Mesenchymal stem cell (in vitro differentiated cells and primary cell): ENCODE results near the gene RERE.
A peak's percentile ranks its signal among the peaks of the same experiment; 100 is the strongest.

Source experiments
- DNase-seq: peaks from one replicate; pipeline ENCODE4 v3.0.0-alpha.2; 2013
- H2AFZ ChIP-seq: one replicate; pipeline ENCODE4 v1.6.1; 2013; ENCODE audit warnings: low read depth, mild to moderate bottlenecking, control low read depth, inconsistent platforms, low read length, moderate library complexity
- H2AK5ac ChIP-seq: 2 replicates; pipeline ENCODE4 v1.6.1; 2013; ENCODE audit warnings: low read length, moderate library complexity, mild to moderate bottlenecking, inconsistent platforms; ENCODE audit not compliant: severe bottlenecking
- H2BK120ac ChIP-seq: one replicate; pipeline ENCODE4 v1.6.1; 2013; ENCODE audit warnings: low read depth, mild to moderate bottlenecking, inconsistent platforms, low read length, moderate library complexity
- H2BK12ac ChIP-seq, 2 experiments: one replicate each; pipeline ENCODE4 v1.6.1; 2013; ENCODE audit warnings: inconsistent platforms in 2 of 2, low read length in 2 of 2, mild to moderate bottlenecking in 2 of 2, moderate library complexity in 2 of 2, control low read depth in 1 of 2
- H2BK15ac ChIP-seq: one replicate; pipeline ENCODE4 v1.6.1; 2013; ENCODE audit warnings: mild to moderate bottlenecking, low read depth, inconsistent platforms; ENCODE audit not compliant: poor library complexity, severe bottlenecking
- H2BK5ac ChIP-seq: 2 replicates; pipeline ENCODE4 v1.6.1; 2013; ENCODE audit warnings: low read depth, mild to moderate bottlenecking, low read length, control low read depth, inconsistent platforms; ENCODE audit not compliant: poor library complexity, severe bottlenecking
- H3K14ac ChIP-seq, 2 experiments: one replicate each; pipeline ENCODE4 v1.6.1; 2013; ENCODE audit warnings: inconsistent platforms in 2 of 2, low read length in 2 of 2, control low read depth in 1 of 2, mild to moderate bottlenecking in 1 of 2, moderate library complexity in 1 of 2
- H3K18ac ChIP-seq, 2 experiments: one replicate each; pipeline ENCODE4 v1.6.1; 2013; ENCODE audit warnings: inconsistent platforms in 2 of 2, low read length in 2 of 2, control low read depth in 1 of 2, low read depth in 1 of 2, mild to moderate bottlenecking in 1 of 2
- H3K23ac ChIP-seq, 2 experiments: one replicate each; pipeline ENCODE4 v1.6.1; 2013; ENCODE audit warnings: inconsistent platforms in 2 of 2, low read length in 2 of 2, mild to moderate bottlenecking in 2 of 2, moderate library complexity in 2 of 2, control low read depth in 1 of 2
- H3K27ac ChIP-seq: 2 replicates; pipeline ENCODE4 v1.5.1; 2013; ENCODE audit warnings: mild to moderate bottlenecking, moderate library complexity, low read length, control low read depth, inconsistent platforms; ENCODE audit not compliant: poor library complexity, severe bottlenecking
- H3K27me3 ChIP-seq, 2 experiments: 2 replicates each; pipeline versions ENCODE4 v1.6.1 to v1.7.0; 2013; ENCODE audit warnings: low read length in 2 of 2, mild to moderate bottlenecking in 2 of 2, moderate library complexity in 2 of 2, control low read depth in 1 of 2, inconsistent platforms in 1 of 2; ENCODE audit not compliant: control insufficient read depth in 1 of 2, insufficient read depth in 1 of 2
- H3K36me3 ChIP-seq, 2 experiments: 2 replicates each; pipeline versions ENCODE4 v1.6.1 to v1.7.0; 2013; ENCODE audit warnings: low read length in 2 of 2, control low read depth in 1 of 2, inconsistent platforms in 1 of 2, low read depth in 1 of 2, mild to moderate bottlenecking in 1 of 2; ENCODE audit not compliant: insufficient read depth in 2 of 2, control insufficient read depth in 1 of 2
- H3K4ac ChIP-seq, 2 experiments: one replicate each; pipeline ENCODE4 v1.6.1; 2013; ENCODE audit warnings: inconsistent platforms in 2 of 2, low read length in 2 of 2, mild to moderate bottlenecking in 2 of 2, moderate library complexity in 2 of 2, control low read depth in 1 of 2, low read depth in 1 of 2
- H3K4me1 ChIP-seq: 2 replicates; pipeline ENCODE4 v1.6.1; 2013; ENCODE audit warnings: low read depth, low read length, control low read depth; ENCODE audit not compliant: control insufficient read depth, insufficient read depth
- H3K4me2 ChIP-seq: 2 replicates; pipeline ENCODE4 v1.6.1; 2013; ENCODE audit warnings: low read length, mild to moderate bottlenecking, inconsistent platforms; ENCODE audit not compliant: poor library complexity, severe bottlenecking
- H3K4me3 ChIP-seq, 2 experiments: 2 replicates each; pipeline versions ENCODE4 v1.5.1 to v1.7.0; 2013; ENCODE audit warnings: low read length in 2 of 2, mild to moderate bottlenecking in 2 of 2, control low read depth in 1 of 2, low read depth in 1 of 2; ENCODE audit not compliant: insufficient read depth in 1 of 2
- H3K79me1 ChIP-seq: replicated peaks from 2 replicates; pipeline ENCODE4 v1.6.1; 2013; ENCODE audit warnings: mild to moderate bottlenecking, control low read depth, low read length, inconsistent platforms; ENCODE audit not compliant: poor library complexity, severe bottlenecking
- H3K9ac ChIP-seq: 2 replicates; pipeline ENCODE4 v1.7.0; 2013; ENCODE audit warnings: mild to moderate bottlenecking, low read length, moderate library complexity
- H3K9me3 ChIP-seq: 2 replicates; pipeline ENCODE4 v1.7.0; 2013; ENCODE audit warnings: mild to moderate bottlenecking, low read length; ENCODE audit not compliant: control insufficient read depth
- H4K8ac ChIP-seq: one replicate; pipeline ENCODE4 v1.6.1; 2013; ENCODE audit warnings: inconsistent platforms, mild to moderate bottlenecking, low read length, moderate library complexity
- H4K91ac ChIP-seq: one replicate; pipeline ENCODE4 v1.6.1; 2013; ENCODE audit warnings: mild to moderate bottlenecking, low read length, inconsistent platforms
- WGBS: methylation state at CpG from one replicate; pipeline ENCODE4 v1.1.7; 2013; ENCODE audit warnings: mixed read lengths; 5-methylcytosine and 5-hydroxymethylcytosine counted together

RERE gene

GRCh38 chr1:8723010-8723409 is 94.4 kb downstream of the RERE start:
- no peaks in the 10 kb centered on the region for H3K36me3 ChIP-seq
- H3K14ac ChIP-seq, result no peak overlapping the region
- H3K4me3 ChIP-seq, result no peak overlapping the region
- no peak overlapping the region for H3K27ac ChIP-seq
- no peaks in the 10 kb centered on the region for H3K27me3 ChIP-seq
- H3K9ac ChIP-seq, result no peak overlapping the region
- no peak overlapping the region for H3K4ac ChIP-seq
- no peak overlapping the region for H3K23ac ChIP-seq
- no peak overlapping the region for H4K8ac ChIP-seq
- 33% methylated on average over 1 of the region's 2 CpGs for WGBS
- no peak overlapping the region for H2BK120ac ChIP-seq
- H3K4me1 ChIP-seq, result peaks cover 2% of the 10 kb centered on the region
- H2AK5ac ChIP-seq, result no peak overlapping the region
- no peak overlapping the region for H2BK12ac ChIP-seq
- no peak overlapping the region for H2BK5ac ChIP-seq
- H3K18ac ChIP-seq, result no peak overlapping the region
- H3K9me3 ChIP-seq, result no peaks in the 10 kb centered on the region
- no peak overlapping the region for H2AFZ ChIP-seq
- H2BK15ac ChIP-seq, result no peak overlapping the region
- no peak for DNase-seq
- H3K4me2 ChIP-seq, result no peak overlapping the region
- no peak overlapping the region for H4K91ac ChIP-seq
- H3K79me1 ChIP-seq, result peaks cover 24% of the 10 kb centered on the region

DNA sequence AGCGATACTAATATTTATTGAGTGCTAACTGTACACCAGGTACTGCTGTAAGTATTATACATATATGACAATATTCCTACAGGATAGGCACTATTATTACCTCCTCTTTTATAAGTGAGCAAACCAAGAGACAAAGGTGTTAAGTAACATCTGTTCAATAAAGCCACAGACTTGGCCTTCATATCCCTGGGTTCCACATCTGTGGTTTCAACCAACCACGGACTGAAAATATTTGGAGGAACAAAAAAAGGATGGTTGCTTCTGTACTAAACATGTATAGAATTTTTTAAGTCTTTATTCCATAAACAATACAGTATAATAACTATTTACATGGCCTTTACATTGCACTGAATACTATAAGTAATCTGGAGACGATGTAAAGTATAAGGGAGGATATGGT is 95.1 kb downstream of the RERE start:
- Histone ChIP-seq H3K27ac (no peak overlapping the region), H2AFZ (no peak overlapping the region), H3K18ac (no peak overlapping the region), H2BK15ac (no peak overlapping the region), H2BK120ac (no peak overlapping the region), H3K23ac (no peak overlapping the region), H3K36me3 (no peaks in the 10 kb centered on the region), H2AK5ac (no peak overlapping the region), H3K14ac (no peak overlapping the region), H4K91ac (no peak overlapping the region), H3K79me1 (peaks cover 22% of the 10 kb centered on the region), H3K27me3 (no peaks in the 10 kb centered on the region), H3K4me1 (peaks cover 2% of the 10 kb centered on the region), H3K4me2 (no peak overlapping the region), H3K9ac (no peak overlapping the region), H2BK12ac (no peak overlapping the region), H3K9me3 (no peaks in the 10 kb centered on the region), H3K4ac (no peak overlapping the region), H3K4me3 (no peak overlapping the region), H2BK5ac (no peak overlapping the region), H4K8ac (no peak overlapping the region)
- 90% methylated on average over 1 of the region's 3 CpGs for WGBS
- no peak for DNase-seq

DNA sequence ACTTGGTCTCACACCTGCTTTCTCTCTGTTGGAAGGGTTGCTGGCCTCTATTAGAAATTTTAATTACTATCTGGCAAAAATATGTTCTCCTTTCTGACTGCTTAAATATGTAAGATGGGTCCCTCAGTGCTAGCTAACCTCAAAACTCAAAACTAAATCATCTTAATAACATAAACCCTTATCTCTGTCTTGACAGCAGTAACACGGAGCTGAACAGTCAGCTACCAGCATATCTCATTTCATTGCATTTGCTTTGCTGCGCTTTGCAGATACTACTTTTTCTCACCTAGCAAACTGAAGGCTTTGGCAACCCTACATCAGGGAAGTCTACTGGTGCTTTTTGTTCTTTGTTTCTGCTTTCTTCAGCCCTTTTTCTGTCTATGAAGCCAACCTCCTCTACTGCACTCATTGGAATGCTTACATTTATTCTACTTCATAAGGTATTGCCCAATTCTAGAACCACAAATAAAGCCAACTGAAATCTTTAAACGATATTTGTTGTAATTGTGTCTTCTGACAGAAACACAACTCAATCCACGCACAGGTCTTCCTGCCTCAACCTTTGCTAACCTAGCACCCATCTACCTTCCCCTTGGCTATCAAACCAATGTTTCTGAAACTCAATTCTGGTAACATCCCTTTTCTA is 95.6 kb downstream of the RERE start:
- Histone ChIP-seq H2BK12ac (no peak overlapping the region), H3K9ac (no peak overlapping the region)
- WGBS, result 88% methylated on average over 4 of the region's 4 CpGs

GRCh38 chr1:8720347-8720746 is 97.1 kb downstream of the RERE start:
- no peak overlapping the region for H2AK5ac ChIP-seq
- H2BK12ac ChIP-seq, result peak overlapping the region in 1 of 2 experiments; percentile 78
- peaks cover 22% of the 10 kb centered on the region for H3K79me1 ChIP-seq
- H3K14ac ChIP-seq, result peak overlapping the region in 1 of 2 experiments; percentile 15
- peak overlapping the region in 1 of 2 experiments; percentile 61 for H3K4ac ChIP-seq
- no peaks in the 10 kb centered on the region for H3K9me3 ChIP-seq
- H2AFZ ChIP-seq, result no peak overlapping the region
- H3K36me3 ChIP-seq, result no peaks in the 10 kb centered on the region
- no peak overlapping the region for H4K8ac ChIP-seq
- no peak overlapping the region for H2BK5ac ChIP-seq
- H2BK15ac ChIP-seq, result no peak overlapping the region
- H3K23ac ChIP-seq, result no peak overlapping the region
- no peaks in the 10 kb centered on the region for H3K27me3 ChIP-seq
- H2BK120ac ChIP-seq, result no peak overlapping the region
- DNase-seq, result no peak
- 86% methylated on average over 2 of the region's 8 CpGs for WGBS
- H3K9ac ChIP-seq, result no peak overlapping the region
- H3K4me2 ChIP-seq, result no peak overlapping the region
- no peak overlapping the region for H3K18ac ChIP-seq
- H3K27ac ChIP-seq, result no peak overlapping the region
- no peak overlapping the region for H4K91ac ChIP-seq
- no peak overlapping the region for H3K4me3 ChIP-seq
- H3K4me1 ChIP-seq, result peaks cover 2% of the 10 kb centered on the region

More for the DNA sequence above, 95.6 kb downstream of the RERE start:
- Histone ChIP-seq H2AK5ac (no peak overlapping the region), H3K4me1 (peaks cover 2% of the 10 kb centered on the region), H3K27ac (no peak overlapping the region), H2AFZ (no peak overlapping the region), H3K4me3 (no peak overlapping the region), H3K79me1 (peaks cover 20% of the 10 kb centered on the region), H4K91ac (no peak overlapping the region), H3K18ac (no peak overlapping the region), H3K27me3 (no peaks in the 10 kb centered on the region), H3K9me3 (no peaks in the 10 kb centered on the region), H3K23ac (no peak overlapping the region), H4K8ac (no peak overlapping the region), H2BK120ac (no peak overlapping the region), H3K4ac (no peak overlapping the region), H3K36me3 (no peaks in the 10 kb centered on the region), H2BK15ac (no peak overlapping the region), H3K14ac (no peak overlapping the region), H3K4me2 (no peak overlapping the region), H2BK5ac (no peak overlapping the region)
- no peak for DNase-seq
